ENCODE measurements around the gene GAB2. TPM values are rescaled to one million over a fixed set of nuclear protein-coding genes. Genes with fewer than 3 reads are reported as not detected.

Gene GAB2
- total and polyA plus RNA-seq, 5 experiments from 2014 or later, result 0.16 to 3.0 (median 1.0) TPM; not detected in 1

- POLR2A ChIA-PET, result interaction anchor here (0.6 kb wide), 2 partner anchors 149 to 230 kb away, joined by 4 to 6 read pairs; no protein-coding TSS in a partner anchor
- Mint-ChIP-seq H3K36me3 (peaks cover 0 to 3% (median 0%) of the 10 kb centered on the region in 3 donors), H3K9me3 (peaks cover 0 to 5% (median 0%) of the 10 kb centered on the region in 9 donors), H3K27ac (no peak overlapping the region), H3K27me3 (peaks cover 3 to 11% (median 8%) of the 10 kb centered on the region in 5 donors), H3K4me1 (peaks cover 10 to 40% (median 16%) of the 10 kb centered on the region in 4 donors), H3K4me3 (no peak overlapping the region)
- ATAC-seq (no peak), DNase-seq (peak in 2 of 10 donors; percentile 23 to 25)
Measured at GRCh38 chr11:78414321-78415051, 3.1 kb downstream of the GAB2 start.

- ATAC-seq, result no peak
- H3K9me3 Mint-ChIP-seq, result peaks cover 0 to 28% (median 2%) of the 10 kb centered on the region in 9 donors
- H3K4me1 Mint-ChIP-seq, result peaks cover 0 to 19% (median 0%) of the 10 kb centered on the region in 4 donors
- H3K36me3 Mint-ChIP-seq, result peaks cover 0 to 19% (median 5%) of the 10 kb centered on the region in 3 donors
- H3K27ac Mint-ChIP-seq, result no peak overlapping the region
- no peak for DNase-seq
- peaks cover 0 to 6% (median 0%) of the 10 kb centered on the region in 5 donors for H3K27me3 Mint-ChIP-seq
- H3K4me3 Mint-ChIP-seq, result no peak overlapping the region
- POLR2A ChIA-PET, result no interaction called here
Measured at GRCh38 chr11:78408619-78409018, 9.0 kb downstream of the GAB2 start.

- H3K27ac Mint-ChIP-seq, result no peak overlapping the region
- peaks cover 0 to 6% (median 0%) of the 10 kb centered on the region in 5 donors for H3K27me3 Mint-ChIP-seq
- peaks cover 0 to 14% (median 0%) of the 10 kb centered on the region in 4 donors for H3K4me1 Mint-ChIP-seq
- ATAC-seq, result no peak
- no peak for DNase-seq
- peaks cover 0 to 28% (median 2%) of the 10 kb centered on the region in 9 donors for H3K9me3 Mint-ChIP-seq
- H3K4me3 Mint-ChIP-seq, result no peak overlapping the region
- H3K36me3 Mint-ChIP-seq, result peaks cover 0 to 19% (median 5%) of the 10 kb centered on the region in 3 donors
- POLR2A ChIA-PET, result interaction anchor here (0.7 kb wide), 1 partner anchor 79 kb away, joined by 3 read pairs; no protein-coding TSS in a partner anchor
Measured at GRCh38 chr11:78406568-78407196, 10.9 kb downstream of the GAB2 start.

- no peak overlapping the region for H3K4me3 Mint-ChIP-seq
- POLR2A ChIA-PET, result no interaction called here
- peaks cover 0 to 14% (median 0%) of the 10 kb centered on the region in 4 donors for H3K4me1 Mint-ChIP-seq
- H3K9me3 Mint-ChIP-seq, result peaks cover 0 to 28% (median 2%) of the 10 kb centered on the region in 9 donors
- DNase-seq (no peak), ATAC-seq (no peak)
- no peak overlapping the region for H3K27ac Mint-ChIP-seq
- H3K36me3 Mint-ChIP-seq, result peaks cover 0 to 19% (median 5%) of the 10 kb centered on the region in 3 donors
- H3K27me3 Mint-ChIP-seq, result peaks cover 0 to 6% (median 0%) of the 10 kb centered on the region in 5 donors
Measured at GRCh38 chr11:78405805-78406204, 11.8 kb downstream of the GAB2 start.

GRCh38 chr11:78403781-78404180, 13.8 kb downstream of the GAB2 start:
- Mint-ChIP-seq H3K9me3 (peaks cover 0 to 28% (median 0%) of the 10 kb centered on the region in 9 donors), H3K27ac (no peak overlapping the region), H3K4me3 (no peak overlapping the region), H3K36me3 (peaks cover 0 to 13% (median 5%) of the 10 kb centered on the region in 3 donors), H3K4me1 (peaks cover 0 to 14% (median 0%) of the 10 kb centered on the region in 4 donors), H3K27me3 (peaks cover 0 to 6% (median 0%) of the 10 kb centered on the region in 5 donors)
- no peak for ATAC-seq
- POLR2A ChIA-PET, result no interaction called here
- DNase-seq, result no peak

GRCh38 chr11:78402847-78403246, 14.8 kb downstream of the GAB2 start:
- Mint-ChIP-seq H3K4me3 (no peak overlapping the region), H3K36me3 (peaks cover 0 to 12% (median 5%) of the 10 kb centered on the region in 3 donors), H3K27ac (no peak overlapping the region), H3K9me3 (peaks cover 0 to 19% (median 0%) of the 10 kb centered on the region in 9 donors), H3K27me3 (peaks cover 0 to 6% (median 0%) of the 10 kb centered on the region in 5 donors), H3K4me1 (peaks cover 0 to 13% (median 0%) of the 10 kb centered on the region in 4 donors)
- no peak for ATAC-seq
- POLR2A ChIA-PET, result no interaction called here
- DNase-seq, result no peak

- Mint-ChIP-seq H3K36me3 (no peaks in the 10 kb centered on the region), H3K9me3 (no peaks in the 10 kb centered on the region), H3K4me3 (no peak overlapping the region), H3K27ac (no peak overlapping the region), H3K27me3 (no peaks in the 10 kb centered on the region), H3K4me1 (peaks cover 0 to 6% (median 1%) of the 10 kb centered on the region in 4 donors)
- POLR2A ChIA-PET, result no interaction called here
- DNase-seq, result no peak
- ATAC-seq, result no peak
Measured at GRCh38 chr11:78400702-78401101, 16.9 kb downstream of the GAB2 start.

GRCh38 chr11:78400116-78400515, 17.5 kb downstream of the GAB2 start:
- peaks cover 0 to 6% (median 1%) of the 10 kb centered on the region in 4 donors for H3K4me1 Mint-ChIP-seq
- POLR2A ChIA-PET, result no interaction called here
- H3K27me3 Mint-ChIP-seq, result no peaks in the 10 kb centered on the region
- H3K4me3 Mint-ChIP-seq, result no peak overlapping the region
- DNase-seq (no peak), ATAC-seq (no peak)
- H3K36me3 Mint-ChIP-seq, result no peaks in the 10 kb centered on the region
- H3K27ac Mint-ChIP-seq, result peak overlapping the region in 1 of 10 donors; percentile 23
- no peaks in the 10 kb centered on the region for H3K9me3 Mint-ChIP-seq

- ATAC-seq (no peak), DNase-seq (no peak)
- peaks cover 0 to 6% (median 1%) of the 10 kb centered on the region in 4 donors for H3K4me1 Mint-ChIP-seq
- POLR2A ChIA-PET, result no interaction called here
- H3K27ac Mint-ChIP-seq, result peak overlapping the region in 1 of 10 donors; percentile 54
- H3K27me3 Mint-ChIP-seq, result peaks cover 0 to 2% (median 0%) of the 10 kb centered on the region in 5 donors
- no peak overlapping the region for H3K4me3 Mint-ChIP-seq
- H3K36me3 Mint-ChIP-seq, result no peaks in the 10 kb centered on the region
- no peaks in the 10 kb centered on the region for H3K9me3 Mint-ChIP-seq
Measured at GRCh38 chr11:78399136-78399535, 18.5 kb downstream of the GAB2 start.

- Mint-ChIP-seq H3K4me1 (peaks cover 0 to 6% (median 1%) of the 10 kb centered on the region in 4 donors), H3K9me3 (no peaks in the 10 kb centered on the region), H3K27me3 (peaks cover 0 to 2% (median 0%) of the 10 kb centered on the region in 5 donors), H3K27ac (no peak overlapping the region), H3K36me3 (no peaks in the 10 kb centered on the region), H3K4me3 (no peak overlapping the region)
- ATAC-seq, result no peak
- no peak for DNase-seq
- POLR2A ChIA-PET, result no interaction called here
Measured at GRCh38 chr11:78398715-78399114, 18.9 kb downstream of the GAB2 start.

- peak in 1 of 2 donors; percentile 72 for ATAC-seq
- Mint-ChIP-seq H3K4me3 (no peak overlapping the region), H3K4me1 (peaks cover 0 to 9% (median 2%) of the 10 kb centered on the region in 4 donors), H3K36me3 (no peaks in the 10 kb centered on the region), H3K27me3 (peaks cover 0 to 2% (median 0%) of the 10 kb centered on the region in 5 donors), H3K27ac (peak overlapping the region in 2 of 10 donors; percentile 10 to 35), H3K9me3 (no peaks in the 10 kb centered on the region)
- POLR2A ChIA-PET, result no interaction called here
- DNase-seq, result no peak
Measured at GRCh38 chr11:78397398-78397797, 20.2 kb downstream of the GAB2 start.

GRCh38 chr11:78395597-78395996, 22.0 kb downstream of the GAB2 start:
- H3K27me3 Mint-ChIP-seq, result peaks cover 0 to 2% (median 0%) of the 10 kb centered on the region in 5 donors
- ATAC-seq, result no peak
- no peaks in the 10 kb centered on the region for H3K9me3 Mint-ChIP-seq
- H3K36me3 Mint-ChIP-seq, result no peaks in the 10 kb centered on the region
- DNase-seq, result no peak
- H3K27ac Mint-ChIP-seq, result no peak overlapping the region
- H3K4me1 Mint-ChIP-seq, result peaks cover 0 to 9% (median 2%) of the 10 kb centered on the region in 4 donors
- POLR2A ChIA-PET, result no interaction called here
- H3K4me3 Mint-ChIP-seq, result no peak overlapping the region

- ATAC-seq (no peak), DNase-seq (no peak)
- POLR2A ChIA-PET, result no interaction called here
- H3K4me3 Mint-ChIP-seq, result no peak overlapping the region
- H3K27ac Mint-ChIP-seq, result peak overlapping the region in 1 of 10 donors; percentile 4
- H3K9me3 Mint-ChIP-seq, result no peaks in the 10 kb centered on the region
- peaks cover 0 to 9% (median 2%) of the 10 kb centered on the region in 4 donors for H3K4me1 Mint-ChIP-seq
- H3K36me3 Mint-ChIP-seq, result no peaks in the 10 kb centered on the region
- H3K27me3 Mint-ChIP-seq, result peaks cover 0 to 2% (median 0%) of the 10 kb centered on the region in 5 donors
Measured at GRCh38 chr11:78392854-78393253, 24.8 kb downstream of the GAB2 start.
